PC-3 (cell line): ENCODE results near the gene APOD.

Experiments
- EZH2phosphoT487 ChIP-seq: fragments of 300-600 bp; sonication (generic); IDR thresholded peaks from 2 replicates; pipeline ENCODE4 v1.6.1; 2018; ENCODE audit warnings: mild to moderate bottlenecking, antibody characterized with exemption, low read length, borderline replicate concordance
- TF ChIP-seq, protein P1 (sequence below): fragments of 300-600 bp; sonication (generic); conservative IDR thresholded peaks from 2 replicates; pipeline ENCODE4 v1.5.1; 2017; ENCODE audit warnings: antibody characterized with exemption, low read depth, mild to moderate bottlenecking, low read length

DNA sequence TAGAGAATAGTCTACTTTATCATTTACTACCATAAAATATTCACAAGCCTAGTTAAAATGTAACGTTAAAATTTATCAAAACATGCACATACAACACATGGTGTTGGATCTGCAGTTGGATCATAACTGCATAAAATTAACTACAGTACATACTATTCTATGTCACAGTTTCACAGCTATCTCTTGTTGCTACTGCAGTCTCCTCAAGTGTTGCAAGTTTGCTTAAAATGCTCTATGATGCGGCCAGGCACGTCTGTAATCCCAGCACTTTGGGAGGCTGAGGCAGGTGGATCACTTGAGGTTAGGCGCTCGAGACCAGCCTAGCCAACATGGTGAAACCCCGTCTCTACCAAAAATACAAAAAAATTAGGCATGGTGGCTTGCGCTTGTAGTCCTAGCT is 50.9 kb downstream of the APOD start:
- TF ChIP-seq EZH2phosphoT487, result no peak
- TF ChIP-seq, protein P1, sequence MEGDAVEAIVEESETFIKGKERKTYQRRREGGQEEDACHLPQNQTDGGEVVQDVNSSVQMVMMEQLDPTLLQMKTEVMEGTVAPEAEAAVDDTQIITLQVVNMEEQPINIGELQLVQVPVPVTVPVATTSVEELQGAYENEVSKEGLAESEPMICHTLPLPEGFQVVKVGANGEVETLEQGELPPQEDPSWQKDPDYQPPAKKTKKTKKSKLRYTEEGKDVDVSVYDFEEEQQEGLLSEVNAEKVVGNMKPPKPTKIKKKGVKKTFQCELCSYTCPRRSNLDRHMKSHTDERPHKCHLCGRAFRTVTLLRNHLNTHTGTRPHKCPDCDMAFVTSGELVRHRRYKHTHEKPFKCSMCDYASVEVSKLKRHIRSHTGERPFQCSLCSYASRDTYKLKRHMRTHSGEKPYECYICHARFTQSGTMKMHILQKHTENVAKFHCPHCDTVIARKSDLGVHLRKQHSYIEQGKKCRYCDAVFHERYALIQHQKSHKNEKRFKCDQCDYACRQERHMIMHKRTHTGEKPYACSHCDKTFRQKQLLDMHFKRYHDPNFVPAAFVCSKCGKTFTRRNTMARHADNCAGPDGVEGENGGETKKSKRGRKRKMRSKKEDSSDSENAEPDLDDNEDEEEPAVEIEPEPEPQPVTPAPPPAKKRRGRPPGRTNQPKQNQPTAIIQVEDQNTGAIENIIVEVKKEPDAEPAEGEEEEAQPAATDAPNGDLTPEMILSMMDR, result no peak
